Measurements from ENCODE around the gene NUTF2. TPM values are rescaled to one million over a fixed set of nuclear protein-coding genes. Genes with fewer than 3 reads are reported as not detected.

NUTF2 gene
- total RNA-seq, 1 donor from 2014 or later, result 99.7 TPM

DNA sequence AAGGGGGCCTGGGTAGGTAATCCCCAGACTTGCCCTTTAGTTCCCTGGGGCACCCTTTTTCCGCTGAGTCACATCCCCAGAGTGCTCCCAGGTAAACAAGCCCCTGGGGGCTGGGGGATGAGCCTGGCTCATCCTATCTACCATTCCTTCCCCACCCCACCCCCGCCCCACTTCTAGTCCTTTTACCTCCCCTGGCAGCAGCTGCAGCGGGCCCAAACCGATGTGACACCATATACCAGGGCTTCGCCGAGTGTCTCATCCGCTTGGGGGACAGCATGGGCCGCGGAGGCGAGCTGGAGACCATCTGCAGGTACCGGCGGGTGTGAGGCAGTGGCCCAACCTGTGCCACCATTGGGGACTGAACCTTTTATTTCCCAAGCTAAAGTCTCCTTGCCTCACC is 38.8 kb downstream of the NUTF2 start:
- ATAC-seq (ENCODE audit: low read depth) (no peak), DNase-seq (no peak)
- intact Hi-C loops (cut with micrococcal nuclease), result no loop called here
- Mint-ChIP-seq H3K9me3 (no peaks in the 10 kb centered on the region), H3K36me3 (ENCODE audit: low read depth) (peaks cover 50% of the 10 kb centered on the region), H3K27me3 (no peaks in the 10 kb centered on the region), H3K4me3 (no peak overlapping the region), H3K4me1 (no peaks in the 10 kb centered on the region), H3K27ac (no peak overlapping the region)
- TF ChIP-seq, protein P1, sequence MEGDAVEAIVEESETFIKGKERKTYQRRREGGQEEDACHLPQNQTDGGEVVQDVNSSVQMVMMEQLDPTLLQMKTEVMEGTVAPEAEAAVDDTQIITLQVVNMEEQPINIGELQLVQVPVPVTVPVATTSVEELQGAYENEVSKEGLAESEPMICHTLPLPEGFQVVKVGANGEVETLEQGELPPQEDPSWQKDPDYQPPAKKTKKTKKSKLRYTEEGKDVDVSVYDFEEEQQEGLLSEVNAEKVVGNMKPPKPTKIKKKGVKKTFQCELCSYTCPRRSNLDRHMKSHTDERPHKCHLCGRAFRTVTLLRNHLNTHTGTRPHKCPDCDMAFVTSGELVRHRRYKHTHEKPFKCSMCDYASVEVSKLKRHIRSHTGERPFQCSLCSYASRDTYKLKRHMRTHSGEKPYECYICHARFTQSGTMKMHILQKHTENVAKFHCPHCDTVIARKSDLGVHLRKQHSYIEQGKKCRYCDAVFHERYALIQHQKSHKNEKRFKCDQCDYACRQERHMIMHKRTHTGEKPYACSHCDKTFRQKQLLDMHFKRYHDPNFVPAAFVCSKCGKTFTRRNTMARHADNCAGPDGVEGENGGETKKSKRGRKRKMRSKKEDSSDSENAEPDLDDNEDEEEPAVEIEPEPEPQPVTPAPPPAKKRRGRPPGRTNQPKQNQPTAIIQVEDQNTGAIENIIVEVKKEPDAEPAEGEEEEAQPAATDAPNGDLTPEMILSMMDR (IDR thresholded peaks at IDR 0.05), result no peak
- CTCF ChIA-PET, result interaction anchor here (1.0 to 5.8 kb wide), 3 partner anchors 39 to 155 kb away, joined by 3 to 79 read pairs (median 4); no protein-coding TSS in a partner anchor
- POLR2A ChIA-PET, result interaction anchor here (0.5 to 1.1 kb wide), 3 partner anchors 12 to 128 kb away, joined by 3 read pairs; partner anchors contain the start of gene EDC4

GRCh38 chr16:67885976-67886375 is 39.2 kb downstream of the NUTF2 start:
- TF ChIP-seq, protein P1 (IDR thresholded peaks at IDR 0.05), result no peak
- no peaks in the 10 kb centered on the region for H3K27me3 Mint-ChIP-seq
- intact Hi-C loops (cut with micrococcal nuclease), result no loop called here
- H3K9me3 Mint-ChIP-seq, result no peaks in the 10 kb centered on the region
- ChIA-PET POLR2A (interaction anchor here (1.1 kb wide), 1 partner anchor 13 kb away, joined by 3 read pairs; the partner anchor contains the start of gene EDC4), CTCF (interaction anchor here (1.0 to 5.8 kb wide), 4 partner anchors 39 to 155 kb away, joined by 3 to 79 read pairs (median 4); no protein-coding TSS in a partner anchor)
- no peak for ATAC-seq (ENCODE audit: low read depth)
- DNase-seq, result no peak
- peaks cover 46% of the 10 kb centered on the region for H3K36me3 Mint-ChIP-seq (ENCODE audit: low read depth)
- H3K4me3 Mint-ChIP-seq, result no peak overlapping the region
- H3K4me1 Mint-ChIP-seq, result no peaks in the 10 kb centered on the region
- H3K27ac Mint-ChIP-seq, result no peak overlapping the region

DNA sequence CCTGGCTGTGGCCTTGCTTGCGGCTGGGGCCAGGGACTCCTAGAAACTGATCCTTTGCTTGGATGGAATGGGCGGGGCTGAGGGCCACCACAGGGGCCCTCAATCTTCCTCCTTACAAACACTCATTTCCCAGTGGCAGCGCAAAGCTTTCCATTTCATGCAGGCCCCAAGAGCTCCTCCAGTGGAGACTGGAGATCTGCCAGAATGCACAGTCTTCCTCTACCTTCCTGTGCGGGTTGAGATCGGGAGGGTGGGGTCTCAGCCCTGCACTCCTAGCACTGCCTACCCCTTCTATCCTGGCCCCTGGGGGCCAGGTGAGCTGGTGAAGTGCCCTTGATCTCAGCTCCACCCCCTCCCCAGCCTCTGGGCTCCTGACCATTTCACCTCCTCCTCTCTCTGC is 39.7 kb downstream of the NUTF2 start:
- Mint-ChIP-seq H3K27me3 (no peaks in the 10 kb centered on the region), H3K4me3 (no peak overlapping the region), H3K9me3 (no peaks in the 10 kb centered on the region), H3K36me3 (ENCODE audit: low read depth) (peaks cover 42% of the 10 kb centered on the region), H3K4me1 (no peaks in the 10 kb centered on the region), H3K27ac (no peak overlapping the region)
- POLR2A ChIA-PET, result no interaction called here
- TF ChIP-seq, protein P1 (IDR thresholded peaks at IDR 0.05), result no peak
- intact Hi-C loops (cut with micrococcal nuclease), result no loop called here
- ATAC-seq (ENCODE audit: low read depth) (no peak), DNase-seq (no peak)
- CTCF ChIA-PET, result interaction anchor here (1.0 to 5.8 kb wide), 4 partner anchors 39 to 154 kb away, joined by 3 to 79 read pairs (median 4); no protein-coding TSS in a partner anchor

- Mint-ChIP-seq H3K27me3 (no peaks in the 10 kb centered on the region), H3K36me3 (ENCODE audit: low read depth) (peaks cover 24% of the 10 kb centered on the region), H3K4me1 (peaks cover 6% of the 10 kb centered on the region), H3K9me3 (no peaks in the 10 kb centered on the region), H3K4me3 (no peak overlapping the region), H3K27ac (no peak overlapping the region)
- TF ChIP-seq, protein P1 (IDR thresholded peaks at IDR 0.05), result no peak
- ATAC-seq (ENCODE audit: low read depth), result no peak
- ChIA-PET CTCF (interaction anchor here (0.8 to 1.3 kb wide), 2 partner anchors 48 to 152 kb away, joined by 3 read pairs; partner anchors contain the start of gene PSMB10), POLR2A (interaction anchor here (0.9 to 1.1 kb wide), 2 partner anchors 36 to 54 kb away, joined by 3 to 4 read pairs; no protein-coding TSS in a partner anchor)
- no peak for DNase-seq
- intact Hi-C loops (cut with micrococcal nuclease), result no loop called here
These were observed 41.6 kb downstream of the NUTF2 start for GRCh38 chr16:67888331-67888730.

- POLR2A ChIA-PET, result interaction anchor here (0.6 to 1.9 kb wide), 7 partner anchors 19 to 370 kb away, joined by 3 to 15 read pairs (median 3); partner anchors contain the start of genes GFOD2, NFATC3, PSMB10 and RANBP10
- peak overlapping the region; percentile 77 for H3K27ac Mint-ChIP-seq
These were observed 45.6 kb downstream of the NUTF2 start for GRCh38 chr16:67892375-67892774.

More at GRCh38 chr16:67892375-67892774, 45.6 kb downstream of the NUTF2 start:
- intact Hi-C loops (cut with micrococcal nuclease), result loop anchor here (2.0 kb wide), 3 partner anchors 20 to 192 kb away; partner anchors contain the start of genes EDC4, NFATC3 and SLC12A4
- CTCF ChIA-PET, result interaction anchor here (0.6 to 1.6 kb wide), 3 partner anchors 8 to 165 kb away, joined by 3 to 8 read pairs (median 3); no protein-coding TSS in a partner anchor
- ATAC-seq (ENCODE audit: low read depth) (no peak), DNase-seq (no peak)
- peaks cover 8% of the 10 kb centered on the region for H3K36me3 Mint-ChIP-seq (ENCODE audit: low read depth)
- H3K4me3 Mint-ChIP-seq, result peak overlapping the region; percentile 84
- no peaks in the 10 kb centered on the region for H3K9me3 Mint-ChIP-seq
- peaks cover 28% of the 10 kb centered on the region for H3K4me1 Mint-ChIP-seq
- TF ChIP-seq, protein P1 (IDR thresholded peaks at IDR 0.05), result no peak
- no peaks in the 10 kb centered on the region for H3K27me3 Mint-ChIP-seq

All from activated B cell treated with CpG ODN at 0.5 μM for 24 hours (primary cell).